NCI-H128 (cell line): Measurements from ENCODE around the gene CPPED1.

Source experiments
- DNase-seq: peaks from one replicate; lab custom pipeline; 2025; ENCODE audit not compliant: unreplicated experiment; lab: John Stamatoyannopoulos, UW

CPPED1 gene

GRCh38 chr16:12739738-12740137 lies 63.9 kb downstream of the CPPED1 start:
- DNase-seq, result no peak

- DNase-seq, result no peak
Observed at GRCh38 chr16:12737563-12737962, 66.1 kb downstream of the CPPED1 start.

- DNase-seq, result no peak
Observed at GRCh38 chr16:12735805-12736204, 67.9 kb downstream of the CPPED1 start.

- DNase-seq, result no peak
Observed at GRCh38 chr16:12732600-12732999, 71.1 kb downstream of the CPPED1 start.

- no peak for DNase-seq
Observed at GRCh38 chr16:12729448-12729847, 74.2 kb downstream of the CPPED1 start.

GRCh38 chr16:12728469-12728868 lies 75.2 kb downstream of the CPPED1 start:
- no peak for DNase-seq

- no peak for DNase-seq
Observed at GRCh38 chr16:12724226-12724625, 79.5 kb downstream of the CPPED1 start.

- no peak for DNase-seq
Observed at GRCh38 chr16:12723681-12724080, 80.0 kb downstream of the CPPED1 start.

- DNase-seq, result no peak
Observed at GRCh38 chr16:12721841-12722421, 81.8 kb downstream of the CPPED1 start.

- no peak for DNase-seq
Observed at GRCh38 chr16:12719972-12720371, 83.7 kb downstream of the CPPED1 start.

GRCh38 chr16:12716658-12717057 lies 87.0 kb downstream of the CPPED1 start:
- DNase-seq, result no peak

- DNase-seq, result no peak
Observed at GRCh38 chr16:12709807-12710206, 93.9 kb downstream of the CPPED1 start.

- no peak for DNase-seq
Observed at GRCh38 chr16:12708266-12708665, 95.4 kb downstream of the CPPED1 start.

GRCh38 chr16:12706628-12707027 lies 97.1 kb downstream of the CPPED1 start:
- no peak for DNase-seq

- no peak for DNase-seq
Observed at GRCh38 chr16:12704492-12705111, 99.1 kb downstream of the CPPED1 start.

GRCh38 chr16:12703935-12704334 lies 99.8 kb downstream of the CPPED1 start:
- DNase-seq, result no peak

GRCh38 chr16:12700161-12700560 lies 103.5 kb downstream of the CPPED1 start:
- no peak for DNase-seq

- DNase-seq, result no peak
Observed at GRCh38 chr16:12699161-12699560, 104.5 kb downstream of the CPPED1 start.

GRCh38 chr16:12697437-12697836 lies 106.2 kb downstream of the CPPED1 start:
- DNase-seq, result no peak

- DNase-seq, result no peak
Observed at GRCh38 chr16:12695454-12695853, 108.2 kb downstream of the CPPED1 start.

- no peak for DNase-seq
Observed at GRCh38 chr16:12690024-12690423, 113.7 kb downstream of the CPPED1 start.

- no peak for DNase-seq
Observed at GRCh38 chr16:12688951-12689850, 114.5 kb downstream of the CPPED1 start.
